CD14-positive monocyte (primary cell): Measurements from ENCODE around the gene XXYLT1. TPM values are rescaled to one million over a fixed set of nuclear protein-coding genes. Genes with fewer than 3 reads are reported as not detected.

ENCODE experiments used
- DNase-seq, 3 donors: peaks; one replicate each; pipeline ENCODE4 v3.0.0-alpha.2; 2011 to 2022
- H2AFZ ChIP-seq: 2 replicates; pipeline ENCODE4 v1.6.0; 2012; ENCODE audit warnings: mild to moderate bottlenecking, low read depth, low read length, inconsistent platforms; ENCODE audit not compliant: insufficient read depth, poor library complexity, severe bottlenecking
- H3K27ac ChIP-seq, 2 donors: 1 replicate in 1 of 2; 2 replicates in 1 of 2; pipeline ENCODE4 v1.5.1; 2012 to 2013; ENCODE audit warnings: low read length in 2 of 2, control low read depth in 1 of 2, inconsistent platforms in 1 of 2, low read depth in 1 of 2, mild to moderate bottlenecking in 1 of 2
- H3K27me3 ChIP-seq, 2 donors: one replicate each; pipeline versions ENCODE4 v1.6.0 to v1.6.1; 2011 to 2013; ENCODE audit warnings: low read length in 2 of 2; ENCODE audit not compliant: control insufficient read depth in 2 of 2, insufficient read depth in 2 of 2
- H3K36me3 ChIP-seq, 2 donors: replicated peaks in 1 of 2; 1 replicate in 1 of 2; 2 replicates in 1 of 2; pipeline versions ENCODE4 v1.5.1 to v1.6.1; 2012 to 2013; ENCODE audit warnings: low read length in 2 of 2, control low read depth in 1 of 2, inconsistent platforms in 1 of 2, mild to moderate bottlenecking in 1 of 2; ENCODE audit not compliant: insufficient read depth in 2 of 2, control insufficient read depth in 1 of 2
- H3K4me1 ChIP-seq, 2 donors: 1 replicate in 1 of 2; 2 replicates in 1 of 2; pipeline versions ENCODE4 v1.5.1 to v1.6.1; 2012 to 2013; ENCODE audit warnings: low read length in 2 of 2, control low read depth in 1 of 2, inconsistent platforms in 1 of 2, mild to moderate bottlenecking in 1 of 2, moderate library complexity in 1 of 2; ENCODE audit not compliant: insufficient read depth in 2 of 2, control insufficient read depth in 1 of 2
- H3K4me2 ChIP-seq: replicated peaks from 2 replicates; pipeline ENCODE3; 2012; ENCODE audit warnings: low read length, moderate library complexity, mild to moderate bottlenecking; ENCODE audit not compliant: poor library complexity, severe bottlenecking; ENCODE audit errors: extremely low read depth
- H3K4me3 ChIP-seq, 3 experiments: fragments of 200-600 bp in 1 of 3; sonication (generic) in 1 of 3; replicated peaks in 1 of 3; 1 replicate in 2 of 3; 2 replicates in 1 of 3; pipeline ENCODE4 v1.5.1; 2011 to 2013; ENCODE audit warnings: low read length in 3 of 3, mild to moderate bottlenecking in 3 of 3, control low read depth in 2 of 3, low read depth in 2 of 3, inconsistent platforms in 1 of 3, moderate library complexity in 1 of 3
- H3K79me2 ChIP-seq: 2 replicates; pipeline ENCODE4 v1.6.0; 2012; ENCODE audit warnings: mild to moderate bottlenecking, control low read depth, inconsistent platforms, low read length, moderate library complexity; ENCODE audit not compliant: insufficient read depth
- H3K9ac ChIP-seq: 2 replicates; pipeline ENCODE4 v1.6.0; 2017; ENCODE audit warnings: low read length, mild to moderate bottlenecking; ENCODE audit not compliant: insufficient read depth, poor library complexity, severe bottlenecking
- H3K9me3 ChIP-seq, 2 donors: replicated peaks in 1 of 2; 1 replicate in 1 of 2; 2 replicates in 1 of 2; pipeline versions ENCODE4 v1.5.1 to v1.6.1; 2012 to 2013; ENCODE audit warnings: low read length in 2 of 2, control low read depth in 1 of 2; ENCODE audit not compliant: control insufficient read depth in 1 of 2, insufficient read depth in 1 of 2
- H4K20me1 ChIP-seq: 2 replicates; pipeline ENCODE4 v1.6.0; 2012; ENCODE audit warnings: mild to moderate bottlenecking, low read length, control low read depth, moderate library complexity; ENCODE audit not compliant: insufficient read depth
- H3K27ac Mint-ChIP-seq, 7 donors: one replicate each; pipeline ENCODE4 v1.8.0; 2020; ENCODE audit warnings: mild to moderate bottlenecking in 7 of 7, mixed read lengths in 7 of 7, moderate library complexity in 6 of 7, inconsistent platforms in 2 of 7
- H3K27me3 Mint-ChIP-seq, 3 donors: one replicate each; pipeline ENCODE4 v1.8.0; 2021 to 2022; ENCODE audit warnings: low read depth in 3 of 3, mild to moderate bottlenecking in 3 of 3, mixed read lengths in 3 of 3, moderate library complexity in 3 of 3, inconsistent platforms in 1 of 3
- H3K36me3 Mint-ChIP-seq, 2 donors: one replicate each; pipeline ENCODE4 v1.8.0; 2020; ENCODE audit warnings: mixed read lengths in 2 of 2, inconsistent platforms in 1 of 2, mild to moderate bottlenecking in 1 of 2
- H3K4me1 Mint-ChIP-seq: one replicate; pipeline ENCODE4 v1.8.0; 2020; ENCODE audit warnings: mild to moderate bottlenecking, mixed read lengths
- H3K4me3 Mint-ChIP-seq, 2 donors: one replicate each; pipeline ENCODE4 v1.8.0; 2020; ENCODE audit warnings: mild to moderate bottlenecking in 2 of 2, mixed read lengths in 2 of 2, moderate library complexity in 1 of 2
- H3K9me3 Mint-ChIP-seq, 7 donors: one replicate each; pipeline ENCODE4 v1.8.0; 2020 to 2022; ENCODE audit warnings: mixed read lengths in 7 of 7, mild to moderate bottlenecking in 6 of 7, moderate library complexity in 6 of 7, inconsistent platforms in 2 of 7
- whole genome bisulfite sequencing: methylation state at CpG from one replicate; pipeline ENCODE4 v1.1.5; 2013; ENCODE audit warnings: missing lambda C conversion rate; ENCODE audit not compliant: insufficient coverage; 5-methylcytosine and 5-hydroxymethylcytosine counted together
- intact Hi-C, 2 donors: fragments of 100-400 bp; cut with micrococcal nuclease; formaldehyde crosslinking; loops; one replicate each; pipeline versions ENCODE4 v1.15.0 to v1.15.1; 2023
- polyA plus RNA-seq, 3 donors: library from polyadenylated mRNA; depleted of rRNA in 1 of 3; unstranded in 2 of 3; stranded (reverse) in 1 of 3; fragments of 300-500 nt in 2 of 3; fragments of >200 nt in 1 of 3; fragmentation: Illumina TruSeq in 2 of 3; gene quantifications; 1 replicate in 2 of 3; 2 replicates in 1 of 3; pipeline ENCODE4 v1.2.3, GENCODE V29; 2012 to 2021
- TF ChIP-seq, protein P1 (sequence below): fragments of 200-600 bp; IDR thresholded peaks from one replicate; pipeline ENCODE4 v1.8.0; 2022; ENCODE audit warnings: antibody characterized with exemption, mild to moderate bottlenecking

XXYLT1 gene
- polyA plus RNA-seq, 3 donors: 11.8 to 13.5 (median 13.2) TPM

DNA sequence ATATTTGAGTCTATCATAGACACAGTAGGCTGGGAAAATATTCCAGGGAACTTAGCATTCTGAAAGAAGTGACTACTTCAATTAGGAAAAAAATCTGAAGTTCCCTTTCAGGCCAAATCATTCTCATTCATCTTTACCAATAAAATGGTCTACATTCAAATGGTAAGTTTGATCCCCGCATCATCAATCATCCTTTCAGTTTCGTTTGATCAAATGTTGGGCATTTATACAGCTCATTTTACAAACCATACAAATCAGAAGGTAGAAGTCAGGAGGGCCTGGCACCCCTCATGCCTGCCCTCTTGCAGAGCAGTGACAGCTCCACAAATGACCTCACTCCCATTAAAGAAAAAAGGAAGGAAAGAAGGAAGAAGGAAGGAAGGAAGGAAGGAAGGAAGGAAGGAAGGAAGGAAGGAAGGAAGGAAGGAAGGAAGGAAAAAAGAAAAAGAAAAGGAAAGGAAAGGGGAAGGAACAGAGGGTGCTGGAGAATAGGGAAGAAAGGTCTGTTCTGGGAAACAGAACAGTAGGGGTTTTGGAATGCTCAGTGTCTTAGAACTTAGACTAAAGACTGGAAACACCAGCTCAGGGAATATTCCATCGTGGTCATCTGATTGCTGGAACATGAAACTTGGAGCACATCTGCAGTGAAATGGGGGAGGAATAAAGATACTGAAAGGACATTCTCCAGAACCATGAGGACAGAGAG is 86.1 kb downstream of the XXYLT1 start:
- Histone ChIP-seq H3K4me2 (no peak overlapping the region), H3K27me3 (no peaks in the 10 kb centered on the region), H3K9me3 (no peaks in the 10 kb centered on the region), H3K36me3 (no peaks in the 10 kb centered on the region), H3K27ac (no peak overlapping the region), H4K20me1 (peaks cover 11% of the 10 kb centered on the region), H3K4me3 (no peak overlapping the region), H3K4me1 (peaks cover 19 to 27% of the 10 kb centered on the region in 2 donors), H2AFZ (no peak overlapping the region), H3K9ac (no peak overlapping the region), H3K79me2 (peaks cover 4% of the 10 kb centered on the region)
- H3K27me3 Mint-ChIP-seq: peaks cover 0 to 8% (median 2%) of the 10 kb centered on the region in 3 donors
- no peak for DNase-seq
- peaks cover 0 to 5% (median 2%) of the 10 kb centered on the region in 7 donors for H3K9me3 Mint-ChIP-seq
- peak overlapping the region in 3 of 7 donors; percentile 38 to 78 (median 53) for H3K27ac Mint-ChIP-seq
- peaks cover 35% of the 10 kb centered on the region for H3K4me1 Mint-ChIP-seq
- 67% methylated on average over 1 of the region's 3 CpGs for WGBS
- intact Hi-C loops: no loop called here
- peaks cover 0 to 9% of the 10 kb centered on the region in 2 donors for H3K36me3 Mint-ChIP-seq
- no peak overlapping the region for H3K4me3 Mint-ChIP-seq
- TF ChIP-seq, protein P1, sequence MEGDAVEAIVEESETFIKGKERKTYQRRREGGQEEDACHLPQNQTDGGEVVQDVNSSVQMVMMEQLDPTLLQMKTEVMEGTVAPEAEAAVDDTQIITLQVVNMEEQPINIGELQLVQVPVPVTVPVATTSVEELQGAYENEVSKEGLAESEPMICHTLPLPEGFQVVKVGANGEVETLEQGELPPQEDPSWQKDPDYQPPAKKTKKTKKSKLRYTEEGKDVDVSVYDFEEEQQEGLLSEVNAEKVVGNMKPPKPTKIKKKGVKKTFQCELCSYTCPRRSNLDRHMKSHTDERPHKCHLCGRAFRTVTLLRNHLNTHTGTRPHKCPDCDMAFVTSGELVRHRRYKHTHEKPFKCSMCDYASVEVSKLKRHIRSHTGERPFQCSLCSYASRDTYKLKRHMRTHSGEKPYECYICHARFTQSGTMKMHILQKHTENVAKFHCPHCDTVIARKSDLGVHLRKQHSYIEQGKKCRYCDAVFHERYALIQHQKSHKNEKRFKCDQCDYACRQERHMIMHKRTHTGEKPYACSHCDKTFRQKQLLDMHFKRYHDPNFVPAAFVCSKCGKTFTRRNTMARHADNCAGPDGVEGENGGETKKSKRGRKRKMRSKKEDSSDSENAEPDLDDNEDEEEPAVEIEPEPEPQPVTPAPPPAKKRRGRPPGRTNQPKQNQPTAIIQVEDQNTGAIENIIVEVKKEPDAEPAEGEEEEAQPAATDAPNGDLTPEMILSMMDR: no peak

DNA sequence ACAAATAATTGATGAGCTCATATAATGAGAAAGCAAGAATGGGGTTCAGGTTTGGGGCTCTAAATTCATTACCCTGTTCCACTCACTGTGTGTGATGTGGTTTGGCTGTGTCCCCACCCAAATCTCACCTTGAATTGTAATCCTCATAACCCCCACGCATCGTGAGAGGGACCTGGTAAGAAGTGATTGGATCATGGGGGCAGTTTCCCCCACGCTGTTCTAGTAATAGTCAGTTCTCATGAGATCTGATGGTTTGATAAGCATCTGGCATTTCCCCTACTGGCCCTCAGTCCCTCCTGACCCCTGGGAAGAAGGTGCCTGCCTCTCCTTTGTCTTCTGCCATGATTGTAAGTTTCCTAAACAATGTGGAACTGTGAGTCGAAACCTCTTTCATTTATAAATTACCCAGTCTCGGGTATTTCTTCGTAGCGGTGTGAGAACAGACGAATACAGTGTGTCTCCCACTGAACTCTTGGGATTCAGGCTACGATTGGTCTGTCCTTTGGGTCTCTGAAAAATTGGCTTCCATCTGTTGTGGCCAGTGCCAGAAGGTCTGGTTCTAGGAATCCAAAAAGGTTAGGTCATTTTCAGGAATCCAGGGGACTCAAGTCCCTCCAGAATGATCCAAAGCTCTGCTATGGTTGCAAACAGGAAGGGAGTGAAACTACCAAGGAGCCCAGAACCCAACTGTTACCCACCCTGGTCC is 87.7 kb downstream of the XXYLT1 start:
- no peak overlapping the region for H3K4me3 ChIP-seq
- Mint-ChIP-seq H3K4me3 (no peak overlapping the region), H3K27ac (no peak overlapping the region), H3K27me3 (peaks cover under 1 to 8% (median 5%) of the 10 kb centered on the region in 3 donors), H3K9me3 (peaks cover 0 to 5% (median 2%) of the 10 kb centered on the region in 7 donors), H3K36me3 (peaks cover 10 to 17% of the 10 kb centered on the region in 2 donors), H3K4me1 (peaks cover 50% of the 10 kb centered on the region)
- no peaks in the 10 kb centered on the region for H3K79me2 ChIP-seq
- DNase-seq: no peak
- H3K27ac ChIP-seq: no peak overlapping the region
- WGBS: 98% methylated on average over 5 of the region's 9 CpGs
- intact Hi-C loops: no loop called here
- H3K4me1 ChIP-seq: peaks cover 32 to 37% of the 10 kb centered on the region in 2 donors
- no peak overlapping the region for H3K9ac ChIP-seq
- no peak overlapping the region for H2AFZ ChIP-seq
- TF ChIP-seq, protein P1: no peak
- no peak overlapping the region for H3K4me2 ChIP-seq
- no peaks in the 10 kb centered on the region for H3K36me3 ChIP-seq
- no peaks in the 10 kb centered on the region for H3K27me3 ChIP-seq
- peaks cover 14% of the 10 kb centered on the region for H4K20me1 ChIP-seq
- no peaks in the 10 kb centered on the region for H3K9me3 ChIP-seq
